ENCODE data around the gene ZNF608. TPM values are rescaled to one million over a fixed set of nuclear protein-coding genes. Genes with fewer than 3 reads are reported as not detected.

ZNF608 gene
- total and polyA plus RNA-seq, 9 of the 15 experiments (the other 6 are each of a cell fraction or from before 2014, with no cell fraction given): 0.38 to 1.5 (median 1.00) TPM

DNA sequence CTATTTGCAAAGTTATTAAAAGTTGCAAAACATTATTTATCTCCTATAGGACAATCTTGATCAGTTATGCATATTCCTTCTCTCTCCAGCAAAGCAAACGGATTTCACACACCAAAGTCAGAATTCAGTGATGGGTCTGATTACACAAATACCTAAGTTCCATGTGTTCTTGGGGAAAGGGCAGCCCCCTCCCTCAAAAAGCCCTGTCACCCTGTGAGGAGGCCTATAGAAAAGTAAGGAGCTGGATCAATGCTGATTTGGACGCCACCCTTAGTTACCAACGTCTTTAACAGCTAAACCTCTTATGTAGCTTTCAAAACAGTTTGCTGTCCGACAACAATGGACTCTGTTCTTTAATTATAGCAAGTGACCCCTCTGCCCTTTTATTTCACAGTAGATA lies 6.4 kb downstream of the ZNF608 start:
- TF ChIP-seq SRSF9 (IDR thresholded peaks at IDR 0.05; ENCODE audit: borderline replicate concordance, low read depth, low read length) (no peak), CBX8 (IDR thresholded peaks at IDR 0.05; ENCODE audit: borderline replicate concordance, extremely low read depth, low read depth, low read length, poor library complexity, severe bottlenecking) (peak; percentile 57), RAD21 (CRISPR knock-in tag; conservative IDR thresholded peaks at IDR 0.05 in 1 of 2, IDR thresholded peaks at IDR 0.05 in 1 of 2) (no peak)
- FAIRE-seq (no peak), DNase-seq (ENCODE audit: extremely low read depth in 1 of 4, low spot score in 3 of 4) (no peak), ATAC-seq (no peak)
- intact Hi-C loops (cut with micrococcal nuclease): no loop called here
- H2AFZ ChIP-seq (ENCODE audit: low read depth, low read length): no peak overlapping the region
- H3K9me3 ChIP-seq (replicated peaks; ENCODE audit: control insufficient read depth, insufficient read depth, low read depth, low read length): no peaks in the 10 kb centered on the region
- no peak overlapping the region for H3K4me2 ChIP-seq (ENCODE audit: insufficient read depth, low read length)
- peaks cover 0 to 10% of the 10 kb centered on the region in 2 experiments; a peak in 4 of 5 replicates for H3K4me1 ChIP-seq (replicated peaks in 1 of 2; ENCODE audit: control insufficient read depth in 2 of 2, insufficient read depth in 2 of 2, low read length in 2 of 2)
- ChIA-PET POLR2A (no interaction called here), CTCF (ENCODE audit: low intra/inter-chr PET ratio) (no interaction called here)
- 0% methylated on average over 4 of the region's 4 CpGs for WGBS (ENCODE audit: insufficient coverage, low coverage, missing lambda C conversion rate)
- no peak overlapping the region for H3K27ac ChIP-seq (ENCODE audit: extremely low read depth, low read depth, low read length)
- no peaks in the 10 kb centered on the region for H3K79me2 ChIP-seq (ENCODE audit: control insufficient read depth, insufficient read depth, low read length)
- H4K20me1 ChIP-seq (replicated peaks; ENCODE audit: control insufficient read depth, insufficient read depth, low read length): no peaks in the 10 kb centered on the region
- H3K36me3 ChIP-seq (ENCODE audit: control insufficient read depth, insufficient read depth, low read length): no peaks in the 10 kb centered on the region
- H3K9me1 ChIP-seq (ENCODE audit: control insufficient read depth, insufficient read depth, low read length): no peaks in the 10 kb centered on the region
- no TSS peak for BruUV-seq (replicated peaks)
- in situ Hi-C loops (cut with MboI): no loop called here
- H3K9ac ChIP-seq (ENCODE audit: insufficient read depth in 1 of 2, low read depth in 2 of 2, low read length in 2 of 2): no peak overlapping the region
- H3K4me3 ChIP-seq: no peak overlapping the region
- H3K27me3 ChIP-seq (ENCODE audit: control insufficient read depth in 2 of 2, insufficient read depth in 2 of 2, low read length in 2 of 2): peaks cover 35 to 44% of the 10 kb centered on the region in 2 experiments; a peak in 4 of 5 replicates

DNA sequence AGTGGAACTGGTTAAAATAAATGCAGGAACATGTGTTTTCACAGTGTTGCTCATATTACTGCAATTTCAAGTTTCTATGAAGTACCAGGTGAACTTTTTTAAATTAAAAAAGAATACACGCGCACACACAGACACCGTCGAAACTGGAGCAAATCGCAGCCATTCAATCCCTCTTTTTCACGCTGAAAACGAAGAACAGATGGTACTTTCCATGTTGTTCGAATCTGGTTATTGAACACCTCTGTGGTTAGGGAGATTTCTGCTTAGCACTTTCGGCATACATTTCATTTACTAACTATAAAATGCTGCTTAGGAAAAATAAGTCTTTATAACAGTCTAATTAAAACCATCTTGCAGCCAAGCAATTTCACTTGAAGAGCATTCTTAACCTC lies 6.8 kb downstream of the ZNF608 start:
- Histone ChIP-seq H3K9ac (ENCODE audit: insufficient read depth in 1 of 2, low read depth in 2 of 2, low read length in 2 of 2) (no peak overlapping the region), H3K4me3 (no peak overlapping the region), H2AFZ (ENCODE audit: low read depth, low read length) (no peak overlapping the region), H3K9me1 (ENCODE audit: control insufficient read depth, insufficient read depth, low read length) (no peaks in the 10 kb centered on the region), H3K9me3 (replicated peaks; ENCODE audit: control insufficient read depth, insufficient read depth, low read depth, low read length) (no peaks in the 10 kb centered on the region), H3K79me2 (ENCODE audit: control insufficient read depth, insufficient read depth, low read length) (no peaks in the 10 kb centered on the region), H3K4me1 (replicated peaks in 1 of 2; ENCODE audit: control insufficient read depth in 2 of 2, insufficient read depth in 2 of 2, low read length in 2 of 2) (peaks cover 0 to 11% of the 10 kb centered on the region in 2 experiments; a peak in 4 of 5 replicates), H4K20me1 (replicated peaks; ENCODE audit: control insufficient read depth, insufficient read depth, low read length) (no peaks in the 10 kb centered on the region), H3K4me2 (ENCODE audit: insufficient read depth, low read length) (no peak overlapping the region), H3K27me3 (ENCODE audit: control insufficient read depth in 2 of 2, insufficient read depth in 2 of 2, low read length in 2 of 2) (peaks cover 33 to 42% of the 10 kb centered on the region in 2 experiments; a peak in 4 of 5 replicates), H3K36me3 (ENCODE audit: control insufficient read depth, insufficient read depth, low read length) (no peaks in the 10 kb centered on the region), H3K27ac (ENCODE audit: extremely low read depth, low read depth, low read length) (no peak overlapping the region)
- ChIA-PET CTCF (ENCODE audit: low intra/inter-chr PET ratio) (no interaction called here), POLR2A (interaction anchor here (1.0 kb wide), 1 partner anchor 19 kb away, joined by 3 read pairs; no protein-coding TSS in a partner anchor)
- intact Hi-C loops (cut with micrococcal nuclease) (no loop called here), in situ Hi-C loops (cut with MboI) (no loop called here)
- DNase-seq (ENCODE audit: extremely low read depth in 1 of 4, low spot score in 3 of 4): no peak
- no peak for ATAC-seq
- FAIRE-seq: no peak
- no TSS peak for BruUV-seq (replicated peaks)
- 21% methylated on average over 9 of the region's 9 CpGs for WGBS (ENCODE audit: insufficient coverage, low coverage, missing lambda C conversion rate)
- no peak for TF ChIP-seq NR2F6 (CRISPR knock-in tag; IDR thresholded peaks at IDR 0.05)
- TF ChIP-seq ZNF23 (CRISPR knock-in tag; IDR thresholded peaks at IDR 0.05): no peak
- no peak for TF ChIP-seq ELF4 (CRISPR knock-in tag; IDR thresholded peaks at IDR 0.05)
- no peak for TF ChIP-seq ZNF780A (CRISPR knock-in tag; IDR thresholded peaks at IDR 0.05)
- TF ChIP-seq FOXP1 (CRISPR knock-in tag; IDR thresholded peaks at IDR 0.05): no peak
- no peak for TF ChIP-seq GABPB1 (CRISPR knock-in tag; IDR thresholded peaks at IDR 0.05)
- TF ChIP-seq ETV1 (tag; conservative IDR thresholded peaks at IDR 0.05; ENCODE audit: low read depth): no peak
- TF ChIP-seq SIN3B (IDR thresholded peaks at IDR 0.05; ENCODE audit: low read depth): no peak
- no peak for TF ChIP-seq FOXA1 (IDR thresholded peaks at IDR 0.05; ENCODE audit: borderline replicate concordance)
- TF ChIP-seq, protein P1, sequence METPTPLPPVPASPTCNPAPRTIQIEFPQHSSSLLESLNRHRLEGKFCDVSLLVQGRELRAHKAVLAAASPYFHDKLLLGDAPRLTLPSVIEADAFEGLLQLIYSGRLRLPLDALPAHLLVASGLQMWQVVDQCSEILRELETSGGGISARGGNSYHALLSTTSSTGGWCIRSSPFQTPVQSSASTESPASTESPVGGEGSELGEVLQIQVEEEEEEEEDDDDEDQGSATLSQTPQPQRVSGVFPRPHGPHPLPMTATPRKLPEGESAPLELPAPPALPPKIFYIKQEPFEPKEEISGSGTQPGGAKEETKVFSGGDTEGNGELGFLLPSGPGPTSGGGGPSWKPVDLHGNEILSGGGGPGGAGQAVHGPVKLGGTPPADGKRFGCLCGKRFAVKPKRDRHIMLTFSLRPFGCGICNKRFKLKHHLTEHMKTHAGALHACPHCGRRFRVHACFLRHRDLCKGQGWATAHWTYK (CRISPR knock-in tag; IDR thresholded peaks at IDR 0.05): no peak
- TF ChIP-seq POLR2A (conservative IDR thresholded peaks at IDR 0.05): no peak
- TF ChIP-seq ZFPM2 (CRISPR knock-in tag; IDR thresholded peaks at IDR 0.05): no peak
